ENCODE measurements around the gene PFKFB4.

- TF ChIP-seq, protein P1, sequence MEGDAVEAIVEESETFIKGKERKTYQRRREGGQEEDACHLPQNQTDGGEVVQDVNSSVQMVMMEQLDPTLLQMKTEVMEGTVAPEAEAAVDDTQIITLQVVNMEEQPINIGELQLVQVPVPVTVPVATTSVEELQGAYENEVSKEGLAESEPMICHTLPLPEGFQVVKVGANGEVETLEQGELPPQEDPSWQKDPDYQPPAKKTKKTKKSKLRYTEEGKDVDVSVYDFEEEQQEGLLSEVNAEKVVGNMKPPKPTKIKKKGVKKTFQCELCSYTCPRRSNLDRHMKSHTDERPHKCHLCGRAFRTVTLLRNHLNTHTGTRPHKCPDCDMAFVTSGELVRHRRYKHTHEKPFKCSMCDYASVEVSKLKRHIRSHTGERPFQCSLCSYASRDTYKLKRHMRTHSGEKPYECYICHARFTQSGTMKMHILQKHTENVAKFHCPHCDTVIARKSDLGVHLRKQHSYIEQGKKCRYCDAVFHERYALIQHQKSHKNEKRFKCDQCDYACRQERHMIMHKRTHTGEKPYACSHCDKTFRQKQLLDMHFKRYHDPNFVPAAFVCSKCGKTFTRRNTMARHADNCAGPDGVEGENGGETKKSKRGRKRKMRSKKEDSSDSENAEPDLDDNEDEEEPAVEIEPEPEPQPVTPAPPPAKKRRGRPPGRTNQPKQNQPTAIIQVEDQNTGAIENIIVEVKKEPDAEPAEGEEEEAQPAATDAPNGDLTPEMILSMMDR (IDR thresholded peaks at IDR 0.05) = no peak
- TF ChIP-seq SMC3 (IDR thresholded peaks at IDR 0.05; ENCODE audit: low read depth, low read length) (no peak), USF2 (IDR thresholded peaks at IDR 0.05; ENCODE audit: borderline replicate concordance, low read depth, low read length) (no peak)
- TF ChIP-seq, protein P2, sequence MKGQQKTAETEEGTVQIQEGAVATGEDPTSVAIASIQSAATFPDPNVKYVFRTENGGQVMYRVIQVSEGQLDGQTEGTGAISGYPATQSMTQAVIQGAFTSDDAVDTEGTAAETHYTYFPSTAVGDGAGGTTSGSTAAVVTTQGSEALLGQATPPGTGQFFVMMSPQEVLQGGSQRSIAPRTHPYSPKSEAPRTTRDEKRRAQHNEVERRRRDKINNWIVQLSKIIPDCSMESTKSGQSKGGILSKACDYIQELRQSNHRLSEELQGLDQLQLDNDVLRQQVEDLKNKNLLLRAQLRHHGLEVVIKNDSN (IDR thresholded peaks at IDR 0.05; ENCODE audit: borderline replicate concordance, low read depth) = no peak
Measured at GRCh38 chr3:48544141-48544540, 12.5 kb downstream of the PFKFB4 start.
